Measurements from ENCODE around the gene CDK6.

Gene CDK6

GRCh38 chr7:92680442-92680841 is 155.9 kb downstream of the CDK6 start:
- DNase-seq (ENCODE audit: low read depth), result no peak

- DNase-seq (ENCODE audit: low read depth), result no peak
These were observed 158.0 kb downstream of the CDK6 start for GRCh38 chr7:92678291-92678920.

GRCh38 chr7:92674379-92674778 is 162.0 kb downstream of the CDK6 start:
- no peak for DNase-seq (ENCODE audit: low read depth)

- DNase-seq (ENCODE audit: low read depth), result no peak
These were observed 164.7 kb downstream of the CDK6 start for GRCh38 chr7:92671505-92672169.

GRCh38 chr7:92670204-92670851 is 166.0 kb downstream of the CDK6 start:
- DNase-seq (ENCODE audit: low read depth), result no peak

- no peak for DNase-seq (ENCODE audit: low read depth)
These were observed 166.7 kb downstream of the CDK6 start for GRCh38 chr7:92669616-92670165.

GRCh38 chr7:92668564-92668963 is 167.8 kb downstream of the CDK6 start:
- no peak for DNase-seq (ENCODE audit: low read depth)

GRCh38 chr7:92667816-92668535 is 168.4 kb downstream of the CDK6 start:
- DNase-seq (ENCODE audit: low read depth), result peak; percentile 46

GRCh38 chr7:92665926-92666325 is 170.4 kb downstream of the CDK6 start:
- no peak for DNase-seq (ENCODE audit: low read depth)

- DNase-seq (ENCODE audit: low read depth), result no peak
These were observed 174.7 kb downstream of the CDK6 start for GRCh38 chr7:92661651-92662050.

GRCh38 chr7:92658671-92659070 is 177.7 kb downstream of the CDK6 start:
- DNase-seq (ENCODE audit: low read depth), result no peak

GRCh38 chr7:92657391-92657790 is 179.0 kb downstream of the CDK6 start:
- no peak for DNase-seq (ENCODE audit: low read depth)

- DNase-seq (ENCODE audit: low read depth), result no peak
These were observed 180.3 kb downstream of the CDK6 start for GRCh38 chr7:92656121-92656520.

- no peak for DNase-seq (ENCODE audit: low read depth)
These were observed 181.0 kb downstream of the CDK6 start for GRCh38 chr7:92655346-92655884.

GRCh38 chr7:92653136-92653535 is 183.2 kb downstream of the CDK6 start:
- DNase-seq (ENCODE audit: low read depth), result no peak

GRCh38 chr7:92652536-92652935 is 183.8 kb downstream of the CDK6 start:
- no peak for DNase-seq (ENCODE audit: low read depth)

GRCh38 chr7:92650391-92650790 is 186.0 kb downstream of the CDK6 start:
- no peak for DNase-seq (ENCODE audit: low read depth)

- DNase-seq (ENCODE audit: low read depth), result no peak
These were observed 188.3 kb downstream of the CDK6 start for GRCh38 chr7:92648067-92648466.

- no peak for DNase-seq (ENCODE audit: low read depth)
These were observed 188.7 kb downstream of the CDK6 start for GRCh38 chr7:92647652-92648051.

GRCh38 chr7:92647011-92647625 is 189.3 kb downstream of the CDK6 start:
- no peak for DNase-seq (ENCODE audit: low read depth)

- DNase-seq (ENCODE audit: low read depth), result peak; percentile 73
These were observed 191.0 kb downstream of the CDK6 start for GRCh38 chr7:92645114-92646061.

Measured in amniotic epithelial cell (primary cell).